ENCODE measurements around the gene AK1.
A peak's percentile ranks its signal among the peaks of the same experiment; 100 is the strongest.

The AK1 gene, protein sequence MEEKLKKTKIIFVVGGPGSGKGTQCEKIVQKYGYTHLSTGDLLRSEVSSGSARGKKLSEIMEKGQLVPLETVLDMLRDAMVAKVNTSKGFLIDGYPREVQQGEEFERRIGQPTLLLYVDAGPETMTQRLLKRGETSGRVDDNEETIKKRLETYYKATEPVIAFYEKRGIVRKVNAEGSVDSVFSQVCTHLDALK

DNA sequence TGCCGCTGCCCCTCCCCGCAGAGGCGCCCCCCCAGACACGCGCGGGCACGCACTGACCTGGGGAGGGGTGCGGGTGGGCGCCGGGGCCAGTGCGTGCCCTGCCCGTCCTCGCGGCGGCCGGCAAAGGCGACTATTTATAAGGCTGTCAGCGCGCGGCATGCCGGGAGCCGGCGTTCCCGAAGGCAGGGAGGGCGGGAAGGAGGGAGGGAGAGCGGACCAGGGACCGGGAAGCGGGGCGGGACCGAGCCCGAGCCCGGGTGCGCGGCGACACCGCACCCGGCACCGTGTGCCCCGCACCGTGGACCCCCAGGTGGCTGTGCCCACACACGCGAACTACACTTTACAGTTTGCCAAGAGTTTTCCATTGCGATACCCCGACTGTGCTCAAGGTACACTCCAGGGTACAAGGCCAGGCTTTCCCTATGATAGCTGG is at the start of gene AK1:
Gene AK1, minus strand, starts transcription at position 110 of the 433 bp plus-strand sequence. CDS start 3,058 bp downstream, outside the sequence.
- DNase-seq = no peak

DNA sequence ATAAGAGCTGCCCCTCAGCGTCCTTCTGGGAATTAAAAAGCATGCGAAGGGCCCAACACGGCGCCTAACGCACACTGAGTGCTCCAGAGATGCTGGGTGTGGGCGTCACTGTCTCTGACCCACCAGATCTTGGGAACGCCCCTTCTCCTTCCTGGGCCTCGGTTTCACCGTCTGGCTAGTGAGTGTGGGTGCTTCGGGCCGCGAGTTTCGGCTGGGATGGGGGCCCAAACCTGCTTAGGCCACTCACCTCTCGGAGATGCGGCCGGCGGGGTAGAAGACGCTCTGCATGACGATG is 49.4 kb upstream of the AK1 start:
- DNase-seq = no peak

GRCh38 chr9:127925959-127926905 is 48.8 kb upstream of the AK1 start:
- no peak for DNase-seq

DNA sequence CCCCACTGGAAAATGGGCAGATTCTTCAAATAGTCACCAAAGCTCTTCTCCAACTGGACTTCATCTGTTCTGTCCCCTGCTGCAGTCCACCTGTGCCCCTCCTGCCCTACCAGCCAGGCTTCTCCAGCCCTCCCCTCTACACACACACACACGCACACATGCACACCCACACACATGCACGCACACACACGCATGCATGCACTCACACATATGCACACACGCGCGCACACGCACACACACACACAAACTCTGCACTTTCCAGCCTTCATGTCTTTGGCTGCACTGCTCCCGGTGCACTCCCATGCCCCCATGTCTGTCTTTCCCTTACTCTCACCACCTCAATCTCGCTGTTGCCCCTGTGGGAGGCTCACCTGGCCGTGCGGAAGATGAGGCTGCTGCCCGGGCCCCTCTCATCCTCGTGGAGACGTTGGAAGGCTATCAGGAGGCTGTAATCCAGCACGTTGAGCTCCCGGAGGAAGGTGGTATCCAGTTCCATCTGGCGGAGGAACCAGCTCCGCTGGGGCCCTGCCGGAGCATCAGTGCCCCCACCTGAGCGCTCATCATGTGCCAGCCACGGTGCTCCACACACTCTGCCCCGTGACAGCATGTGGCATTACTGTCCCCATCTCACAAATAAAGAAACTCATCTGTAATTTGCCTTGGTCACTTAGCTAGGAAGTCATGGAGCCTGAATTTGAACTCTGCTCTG is 47.4 kb upstream of the AK1 start:
- no peak for DNase-seq

DNA sequence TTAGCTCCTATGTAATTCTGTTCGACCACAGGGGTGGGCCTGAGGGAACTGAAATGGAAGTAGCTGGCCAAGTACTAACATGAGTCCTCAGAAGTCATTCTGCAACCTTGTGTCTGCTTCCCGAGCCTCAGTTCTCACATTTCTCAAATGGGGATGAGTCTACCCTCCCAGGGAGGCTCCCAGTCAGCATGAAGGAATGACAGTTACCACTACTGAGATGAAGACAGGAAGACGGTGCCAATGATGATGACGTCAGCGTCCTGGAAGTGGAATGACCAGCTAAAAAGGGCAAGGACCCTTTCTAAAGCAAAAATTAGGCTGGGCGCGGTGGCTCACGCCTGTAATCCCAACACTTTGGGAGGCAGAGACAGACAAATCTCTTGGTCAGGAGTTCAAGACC is 46.3 kb upstream of the AK1 start:
- DNase-seq = no peak

GRCh38 chr9:127923046-127923445 is 45.6 kb upstream of the AK1 start:
- DNase-seq = no peak

DNA sequence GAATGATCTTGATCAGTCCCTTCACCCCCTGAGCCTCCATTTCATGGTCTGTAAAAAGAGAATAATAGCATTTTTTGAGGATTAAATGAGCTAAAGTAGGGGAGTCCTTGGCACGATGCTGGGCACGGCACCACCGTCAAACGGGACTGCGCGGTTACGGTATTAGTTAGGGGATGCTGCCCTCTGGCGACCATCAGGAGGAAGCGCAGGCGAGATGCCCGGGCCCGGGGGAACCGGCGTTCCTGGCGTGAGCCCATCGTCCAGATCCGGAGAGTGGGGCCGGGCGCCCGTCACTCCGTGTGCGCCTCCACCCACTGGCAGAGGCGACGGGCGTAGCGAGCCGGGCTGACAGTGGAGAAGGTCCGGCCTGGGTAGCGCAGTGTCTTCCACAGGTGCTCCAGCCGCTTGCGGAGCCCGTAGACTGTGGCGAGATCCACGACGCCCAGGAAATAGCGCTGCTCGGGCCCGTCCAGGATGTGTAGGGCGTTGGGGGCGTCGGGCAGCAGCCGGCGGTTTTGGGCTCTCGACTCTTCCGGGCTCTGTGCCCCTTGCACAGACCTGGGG is 44.2 kb upstream of the AK1 start:
- peak; percentile 79 for DNase-seq

- no peak for DNase-seq
Observed at GRCh38 chr9:127920794-127921193, 43.3 kb upstream of the AK1 start.

- no peak for DNase-seq
Observed at GRCh38 chr9:127919253-127919815, 41.9 kb upstream of the AK1 start.

DNA sequence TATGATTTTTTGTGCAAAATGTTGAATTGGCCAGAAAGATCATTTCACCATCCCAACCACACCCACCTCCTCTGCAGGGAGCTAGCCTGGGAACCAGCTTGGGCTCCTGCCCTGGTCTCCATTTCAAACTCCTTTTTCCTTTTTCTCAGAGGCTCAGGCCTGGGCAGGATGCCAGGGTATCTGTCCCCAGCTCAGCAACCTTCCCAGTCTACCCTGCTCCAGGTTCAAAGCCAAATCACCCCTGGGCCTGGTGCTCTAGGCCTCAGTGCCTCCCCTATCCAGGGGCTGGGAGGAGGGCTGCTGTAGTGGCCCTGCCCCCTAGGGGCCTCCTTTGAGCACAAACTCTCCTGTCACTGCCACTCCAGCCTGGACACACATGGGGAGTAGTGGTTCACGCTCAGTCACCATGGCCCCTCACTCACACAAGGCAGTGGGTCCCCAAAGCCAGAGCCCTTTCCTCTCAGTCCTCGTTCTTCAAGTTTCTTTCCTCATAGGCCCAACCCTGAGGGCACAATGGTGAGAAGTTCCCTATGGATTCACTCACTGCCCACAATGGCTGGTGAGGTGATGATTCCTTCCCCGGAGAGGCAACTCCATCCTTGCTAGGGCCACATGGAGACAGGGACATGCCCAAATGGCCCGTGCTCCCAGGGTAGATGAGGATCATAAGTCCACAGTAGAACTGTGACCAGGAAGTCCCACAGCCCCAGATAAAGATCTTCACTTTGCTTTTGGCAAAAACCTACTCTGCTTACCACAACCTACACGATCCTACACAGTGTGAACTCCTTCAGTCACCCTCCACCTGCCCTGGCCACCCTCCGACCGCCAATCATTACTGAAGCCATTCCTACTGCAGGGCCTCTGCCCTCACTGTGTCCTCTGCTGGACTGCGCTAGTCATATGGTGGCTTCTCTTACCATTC is 41.0 kb upstream of the AK1 start:
- DNase-seq = no peak

- DNase-seq = no peak
Observed at GRCh38 chr9:127917603-127918002, 40.1 kb upstream of the AK1 start.

GRCh38 chr9:127916720-127917581 is 39.5 kb upstream of the AK1 start, which contains the start of gene ST6GALNAC4:
Gene ST6GALNAC4 (minus strand): TSS chr9:127917041. CDS start chr9:127916419, 622 bp downstream.
- DNase-seq = peak; percentile 96

- DNase-seq = no peak
Observed at GRCh38 chr9:127915801-127916719, 38.6 kb upstream of the AK1 start.

DNA sequence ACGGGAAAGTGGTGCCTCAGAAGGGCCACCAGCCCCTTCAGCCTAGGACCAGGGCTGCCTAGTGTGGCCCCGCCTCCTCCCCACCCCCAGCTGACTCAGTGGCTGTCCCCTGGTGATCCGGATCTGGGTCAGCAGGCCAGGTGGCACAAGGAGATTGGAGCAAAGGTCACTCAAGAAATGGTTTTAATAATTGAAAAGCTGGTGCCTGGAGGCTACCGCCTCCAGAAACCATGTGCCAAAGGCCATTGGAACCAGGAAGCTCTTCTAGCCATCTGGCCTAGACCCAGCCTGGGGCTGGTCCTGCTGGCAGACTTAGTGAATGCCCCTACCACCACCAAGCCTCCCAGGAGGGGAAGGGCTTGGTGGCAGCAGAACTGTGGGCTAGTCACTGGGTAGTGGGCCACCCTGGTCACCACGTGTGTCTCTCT is 37.9 kb upstream of the AK1 start:
- no peak for DNase-seq

- no peak for DNase-seq
Observed at GRCh38 chr9:127913682-127914081, 36.2 kb upstream of the AK1 start.

- DNase-seq = no peak
Observed at GRCh38 chr9:127912882-127913281, 35.4 kb upstream of the AK1 start.

GRCh38 chr9:127912296-127912695 is 34.8 kb upstream of the AK1 start:
- DNase-seq = no peak

GRCh38 chr9:127910613-127911205 is 33.2 kb upstream of the AK1 start:
- DNase-seq = no peak

GRCh38 chr9:127909839-127910273 is 32.4 kb upstream of the AK1 start:
- DNase-seq = no peak

Data from activated CD4-positive, alpha-beta T cell treated with anti-CD3 and anti-CD28 coated beads, Interleukin-10, Interleukin-2, amounts not matched to agents 100 ng/mL and 50 ng/mL, durations not matched to agents 16 hours and 8 hours (primary cell).